H1 (cell line): ENCODE measurements around the gene PUSL1.
A peak's percentile ranks its signal among the peaks of the same experiment; 100 is the strongest.

Source experiments
- CBX5 ChIP-seq: fragments of 300-800, 300-1000 bp; sonication (generic); IDR thresholded peaks from 2 replicates; pipeline ENCODE4 v1.7.1; 2016; ENCODE audit warnings: antibody characterized with exemption, low read length, low read depth
- CBX8 ChIP-seq: fragments of 300-800, 300-1000 bp; sonication (generic); IDR thresholded peaks from 2 replicates; pipeline ENCODE4 v1.7.1; 2016; ENCODE audit warnings: low read depth, low read length, borderline replicate concordance
- CHD1 ChIP-seq: IDR thresholded peaks from 2 replicates; pipeline ENCODE4 v1.6.1; 2012; ENCODE audit warnings: low read depth, low read length, improper control_type of control experiment
- CREB1 ChIP-seq: IDR thresholded peaks from 2 replicates; pipeline ENCODE4 v1.6.1; 2012; ENCODE audit warnings: inconsistent platforms
- CTCF ChIP-seq, 3 experiments: IDR thresholded peaks; 1 replicate in 2 of 3; 2 replicates in 1 of 3; pipeline versions ENCODE4 v1.5.1 to v1.6.1; 2011; ENCODE audit warnings: low read length in 3 of 3, mild to moderate bottlenecking in 3 of 3, inconsistent platforms in 2 of 3, low read depth in 1 of 3, moderate library complexity in 1 of 3; ENCODE audit not compliant: insufficient read depth in 1 of 3; ENCODE audit errors: control extremely low read depth in 1 of 3
- EZH2 ChIP-seq: fragments of 200-600 bp; sonication (generic); IDR thresholded peaks from 2 replicates; pipeline ENCODE4 v1.7.1; 2012; ENCODE audit warnings: low read depth, mild to moderate bottlenecking, moderate library complexity, low read length, inconsistent platforms; ENCODE audit not compliant: severe bottlenecking
- JUN ChIP-seq: IDR thresholded peaks from 2 replicates; pipeline ENCODE4 v1.6.1; 2011; ENCODE audit warnings: low read depth, mild to moderate bottlenecking, improper control_type of control experiment, low read length
- NANOG ChIP-seq: IDR thresholded peaks from 2 replicates; pipeline ENCODE4 v1.6.1; 2011; ENCODE audit warnings: low read length, low read depth, mild to moderate bottlenecking, inconsistent platforms; ENCODE audit not compliant: insufficient read depth, poor library complexity, severe bottlenecking
- POLR2A ChIP-seq, 2 experiments: IDR thresholded peaks; 1 replicate in 1 of 2; 2 replicates in 1 of 2; pipeline ENCODE4 v1.6.1; 2011; ENCODE audit warnings: low read depth in 2 of 2, low read length in 2 of 2, mild to moderate bottlenecking in 2 of 2; ENCODE audit errors: control extremely low read depth in 1 of 2
- POLR2AphosphoS5 ChIP-seq: IDR thresholded peaks from 2 replicates; pipeline ENCODE4 v1.6.1; 2011; ENCODE audit warnings: low read depth, low read length
- RAD21 ChIP-seq, 2 experiments: IDR thresholded peaks in 1 of 2; conservative IDR thresholded peaks in 1 of 2; 2 replicates each; pipeline ENCODE4 v1.6.1; 2011; ENCODE audit warnings: low read depth in 2 of 2, low read length in 2 of 2, improper control_type of control experiment in 1 of 2, inconsistent platforms in 1 of 2, mild to moderate bottlenecking in 1 of 2, moderate library complexity in 1 of 2
- RXRA ChIP-seq: IDR thresholded peaks from 2 replicates; pipeline ENCODE4 v1.6.1; 2011; ENCODE audit warnings: low read depth, mild to moderate bottlenecking, low read length, moderate library complexity; ENCODE audit not compliant: insufficient read depth
- TCF12 ChIP-seq: IDR thresholded peaks from 2 replicates; pipeline ENCODE4 v1.6.1; 2011; ENCODE audit warnings: low read depth, mild to moderate bottlenecking, low read length

DNA sequence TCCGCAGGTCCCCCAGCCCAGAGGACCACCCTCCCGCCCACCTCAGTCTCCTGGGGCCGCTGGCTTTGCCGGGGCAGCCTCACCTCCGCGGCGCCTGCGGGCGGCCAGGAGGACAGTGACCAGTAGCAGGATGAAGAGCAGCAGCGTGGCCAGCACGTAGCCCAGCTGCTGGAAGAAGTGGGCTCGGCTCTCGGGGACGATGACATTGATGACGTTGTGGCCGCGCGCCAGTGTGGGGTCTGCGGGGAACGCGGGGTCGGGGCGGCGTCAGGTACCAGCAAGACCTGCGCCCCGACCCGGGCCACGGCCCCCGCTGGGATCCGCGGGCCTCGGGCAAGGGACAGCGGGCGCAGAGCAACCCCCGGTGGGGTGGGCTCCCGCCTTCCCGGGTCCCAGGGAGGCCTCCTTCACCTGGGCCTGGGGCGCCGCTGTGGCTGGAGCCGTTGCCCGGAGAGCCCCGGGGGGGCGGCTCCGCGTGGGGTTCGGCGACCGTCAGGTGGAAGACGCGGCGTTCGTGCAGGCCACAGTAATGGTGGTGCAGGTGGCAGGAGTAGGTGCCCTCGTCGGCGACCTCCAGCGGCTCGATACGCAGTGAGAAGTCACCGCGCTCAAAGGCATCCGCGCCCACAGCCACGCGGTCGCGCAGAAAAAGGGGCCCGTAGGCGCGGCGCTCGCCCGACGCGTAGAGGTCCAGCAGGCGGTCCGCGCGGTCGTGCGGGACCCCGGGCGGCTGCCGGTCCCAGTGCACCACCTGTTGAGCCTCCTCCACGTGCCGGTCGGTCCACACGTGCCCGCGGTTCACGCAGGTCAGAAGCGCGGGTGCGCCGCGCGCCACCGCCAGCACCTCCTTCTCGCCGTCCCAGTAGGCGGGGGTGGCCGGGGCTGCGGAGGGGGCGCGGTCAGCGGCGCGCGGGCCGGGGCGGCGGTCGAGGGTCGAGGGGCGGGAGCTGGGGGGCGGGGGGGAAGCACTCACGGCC, 46.2 kb downstream of the PUSL1 start:
- TF ChIP-seq RAD21 (IDR thresholded peaks at IDR 0.05 in 1 of 2, conservative IDR thresholded peaks at IDR 0.05 in 1 of 2; ENCODE audit: low read depth in 2 of 2, low read length in 2 of 2) (no peak), CTCF (IDR thresholded peaks at IDR 0.05; ENCODE audit: control extremely low read depth in 1 of 3, insufficient read depth in 1 of 3, low read depth in 1 of 3, low read length in 3 of 3) (no peak), NANOG (no peak), EZH2 (peak; percentile 76), CBX8 (no peak), CHD1 (no peak), CBX5 (no peak), TCF12 (no peak), RXRA (no peak), POLR2AphosphoS5 (no peak), POLR2A (IDR thresholded peaks at IDR 0.05; ENCODE audit: control extremely low read depth in 1 of 2, low read depth in 2 of 2, low read length in 2 of 2) (no peak), CREB1 (peak; percentile 78), JUN (no peak)
